ENCODE measurements around the gene BCAS1. TPM values are rescaled to one million over a fixed set of nuclear protein-coding genes. Genes with fewer than 3 reads are reported as not detected.

BCAS1 gene
- total and polyA plus RNA-seq, 2 experiments from 2014 or later, result not detected

- H3K9me3 ChIP-seq (ENCODE audit: low read depth), result no peaks in the 10 kb centered on the region
- H3K4me1 ChIP-seq (ENCODE audit: low read depth), result peaks cover 28% of the 10 kb centered on the region
- no peaks in the 10 kb centered on the region for H3K27me3 ChIP-seq
- H3K4me3 ChIP-seq, result peak overlapping the region; percentile 61
- no peaks in the 10 kb centered on the region for H3K36me3 ChIP-seq
- TF ChIP-seq CTCF (IDR thresholded peaks at IDR 0.05; ENCODE audit: low read depth, low read length), result peak; percentile 80
- DNase-seq (ENCODE audit: low read depth in 1 of 2, low spot score in 1 of 2), result peak; percentile 91 to 95
- peak overlapping the region; percentile 74 for H3K27ac ChIP-seq
Observed at GRCh38 chr20:53915446-53916172, 154.8 kb downstream of the BCAS1 start.

- no peaks in the 10 kb centered on the region for H3K9me3 ChIP-seq (ENCODE audit: low read depth)
- no peak for DNase-seq (ENCODE audit: low read depth in 1 of 2, low spot score in 1 of 2)
- H3K27me3 ChIP-seq, result no peaks in the 10 kb centered on the region
- peak; percentile 13 for TF ChIP-seq CTCF (IDR thresholded peaks at IDR 0.05; ENCODE audit: low read depth, low read length)
- peak overlapping the region; percentile 10 for H3K27ac ChIP-seq
- peak overlapping the region; percentile 61 for H3K4me3 ChIP-seq
- H3K36me3 ChIP-seq, result no peaks in the 10 kb centered on the region
- peaks cover 28% of the 10 kb centered on the region for H3K4me1 ChIP-seq (ENCODE audit: low read depth)
Observed at GRCh38 chr20:53914781-53915445, 155.5 kb downstream of the BCAS1 start.

DNA sequence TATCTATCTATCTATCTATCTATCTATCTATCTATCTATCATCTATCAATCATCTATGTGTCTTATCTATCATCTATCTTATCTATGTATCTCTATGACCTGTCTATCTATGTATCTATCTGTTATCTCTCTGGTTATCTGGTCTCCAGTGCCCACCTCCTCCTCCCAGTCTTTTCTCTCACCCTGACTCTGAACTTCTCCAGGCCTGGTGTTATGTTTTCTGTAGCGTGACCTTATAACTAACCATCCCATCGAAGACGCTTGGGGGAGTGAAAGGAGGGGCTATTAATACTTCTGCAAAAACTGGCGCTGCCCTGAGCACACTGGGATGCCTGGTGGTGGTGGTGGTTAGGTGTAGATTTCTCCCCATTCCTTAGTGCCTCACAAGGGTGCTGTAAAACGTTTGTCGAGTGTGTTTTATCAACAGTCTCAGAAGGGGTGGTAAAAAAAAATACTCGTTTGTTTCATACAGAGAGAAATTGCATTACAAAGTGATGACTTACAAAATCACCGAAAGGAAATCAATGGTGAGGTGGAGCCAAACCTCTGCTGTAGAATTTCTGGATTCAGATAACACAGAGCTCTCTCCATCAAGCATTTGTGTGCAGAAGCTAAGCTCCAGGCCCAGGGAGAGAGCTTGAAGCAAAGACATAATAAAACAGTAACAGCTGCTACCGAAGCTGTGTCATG lies 156.2 kb downstream of the BCAS1 start:
- Histone ChIP-seq H3K4me1 (ENCODE audit: low read depth) (peaks cover 28% of the 10 kb centered on the region), H3K36me3 (no peaks in the 10 kb centered on the region), H3K9me3 (ENCODE audit: low read depth) (no peaks in the 10 kb centered on the region), H3K27ac (peak overlapping the region; percentile 10), H3K4me3 (no peak overlapping the region), H3K27me3 (no peaks in the 10 kb centered on the region)
- TF ChIP-seq CTCF (IDR thresholded peaks at IDR 0.05; ENCODE audit: low read depth, low read length), result peak; percentile 7
- peak; percentile 23 to 69 for DNase-seq (ENCODE audit: low read depth in 1 of 2, low spot score in 1 of 2)

GRCh38 chr20:53911301-53911700 lies 159.1 kb downstream of the BCAS1 start:
- Histone ChIP-seq H3K4me1 (ENCODE audit: low read depth) (peaks cover 16% of the 10 kb centered on the region), H3K27ac (no peak overlapping the region), H3K4me3 (no peak overlapping the region), H3K27me3 (no peaks in the 10 kb centered on the region), H3K36me3 (no peaks in the 10 kb centered on the region), H3K9me3 (ENCODE audit: low read depth) (no peaks in the 10 kb centered on the region)
- DNase-seq (ENCODE audit: low read depth in 1 of 2, low spot score in 1 of 2), result no peak
- TF ChIP-seq CTCF (IDR thresholded peaks at IDR 0.05; ENCODE audit: low read depth, low read length), result no peak

- H3K9me3 ChIP-seq (ENCODE audit: low read depth), result no peaks in the 10 kb centered on the region
- H3K27me3 ChIP-seq, result no peaks in the 10 kb centered on the region
- H3K4me3 ChIP-seq, result no peak overlapping the region
- no peak for TF ChIP-seq CTCF (IDR thresholded peaks at IDR 0.05; ENCODE audit: low read depth, low read length)
- H3K36me3 ChIP-seq, result no peaks in the 10 kb centered on the region
- DNase-seq (ENCODE audit: low read depth in 1 of 2, low spot score in 1 of 2), result no peak
- peaks cover 14% of the 10 kb centered on the region for H3K4me1 ChIP-seq (ENCODE audit: low read depth)
- H3K27ac ChIP-seq, result no peak overlapping the region
Observed at GRCh38 chr20:53910351-53911002, 159.9 kb downstream of the BCAS1 start.

Data from cardiac muscle cell (in vitro differentiated cells and primary cell).